H9 (cell line): ENCODE results near the gene GCK. TPM values are rescaled to one million over a fixed set of nuclear protein-coding genes. Genes with fewer than 3 reads are reported as not detected.

Experiments
- DNase-seq: peaks from one replicate; pipeline ENCODE4 v3.0.0-alpha.2; 2017
- H2AFZ ChIP-seq: one replicate; pipeline ENCODE4 v1.6.1; 2013; ENCODE audit warnings: mild to moderate bottlenecking, low read length, control low read depth, moderate library complexity
- H2AK5ac ChIP-seq: 2 replicates; pipeline ENCODE4 v1.6.1; 2013; ENCODE audit warnings: low read length, control low read depth, mixed read lengths; ENCODE audit not compliant: insufficient read length
- H2BK120ac ChIP-seq: one replicate; pipeline ENCODE4 v1.6.1; 2013; ENCODE audit warnings: low read depth, mild to moderate bottlenecking, low read length, control low read depth, inconsistent platforms; ENCODE audit not compliant: poor library complexity, severe bottlenecking
- H2BK12ac ChIP-seq: 2 replicates; pipeline ENCODE4 v1.6.1; 2013; ENCODE audit warnings: low read length, control low read depth, mixed read lengths, low read depth; ENCODE audit not compliant: insufficient read length
- H2BK15ac ChIP-seq: 2 replicates; pipeline ENCODE4 v1.6.1; 2013; ENCODE audit warnings: low read depth, low read length, control low read depth
- H2BK20ac ChIP-seq: one replicate; pipeline ENCODE4 v1.6.1; 2013; ENCODE audit warnings: low read depth, mild to moderate bottlenecking, low read length, control low read depth, inconsistent platforms; ENCODE audit not compliant: poor library complexity, severe bottlenecking
- H2BK5ac ChIP-seq: 2 replicates; pipeline ENCODE4 v1.6.1; 2013; ENCODE audit warnings: low read length, control low read depth, mixed read lengths; ENCODE audit not compliant: insufficient read length
- H3K14ac ChIP-seq: 2 replicates; pipeline ENCODE4 v1.6.1; 2013; ENCODE audit warnings: low read length, control low read depth; ENCODE audit not compliant: insufficient read depth
- H3K18ac ChIP-seq: 2 replicates; pipeline ENCODE4 v1.6.1; 2013; ENCODE audit warnings: low read depth, mild to moderate bottlenecking, mixed read lengths, low read length, control low read depth; ENCODE audit not compliant: insufficient read length
- H3K23ac ChIP-seq: 2 replicates; pipeline ENCODE4 v1.6.1; 2013; ENCODE audit warnings: low read length, control low read depth, mixed read lengths, low read depth; ENCODE audit not compliant: insufficient read length
- H3K23me2 ChIP-seq: 2 replicates; pipeline ENCODE4 v1.6.1; 2013; ENCODE audit warnings: low read depth, mild to moderate bottlenecking, mixed read lengths, low read length, control low read depth; ENCODE audit not compliant: insufficient read length, poor library complexity, severe bottlenecking
- H3K27ac ChIP-seq: 2 replicates; pipeline ENCODE4 v1.5.1; 2013; ENCODE audit warnings: low read length, control low read depth, mixed read lengths, low read depth; ENCODE audit not compliant: insufficient read length
- H3K27me3 ChIP-seq: 2 replicates; pipeline ENCODE4 v1.6.1; 2013; ENCODE audit warnings: low read length, control low read depth, inconsistent platforms; ENCODE audit not compliant: insufficient read depth
- H3K4ac ChIP-seq: 2 replicates; pipeline ENCODE4 v1.6.1; 2013; ENCODE audit warnings: low read depth, mild to moderate bottlenecking, control low read depth, inconsistent platforms, low read length, moderate library complexity
- H3K4me1 ChIP-seq: 2 replicates; pipeline ENCODE4 v1.6.1; 2013; ENCODE audit warnings: low read length, control low read depth, inconsistent platforms; ENCODE audit not compliant: insufficient read depth
- H3K4me2 ChIP-seq: 2 replicates; pipeline ENCODE4 v1.6.1; 2013; ENCODE audit warnings: low read length, control low read depth, mixed read lengths; ENCODE audit not compliant: insufficient read length, insufficient read depth
- H3K56ac ChIP-seq: 2 replicates; pipeline ENCODE4 v1.6.1; 2013; ENCODE audit warnings: low read depth, mild to moderate bottlenecking, mixed read lengths, low read length, control low read depth; ENCODE audit not compliant: insufficient read length
- H3K79me1 ChIP-seq: 2 replicates; pipeline ENCODE4 v1.6.1; 2013; ENCODE audit warnings: low read depth, mild to moderate bottlenecking, moderate library complexity, low read length, control low read depth, inconsistent platforms; ENCODE audit not compliant: insufficient read depth, poor library complexity, severe bottlenecking
- H3K79me2 ChIP-seq: 2 replicates; pipeline ENCODE4 v1.6.1; 2013; ENCODE audit warnings: low read length, control low read depth, inconsistent platforms; ENCODE audit not compliant: insufficient read depth
- H3K9ac ChIP-seq: 2 replicates; pipeline ENCODE4 v1.6.1; 2013; ENCODE audit warnings: low read length, control low read depth, mixed read lengths; ENCODE audit not compliant: insufficient read length; ENCODE audit errors: extremely low read depth
- H3K9me3 ChIP-seq: one replicate; pipeline ENCODE4 v1.6.1; 2013; ENCODE audit warnings: low read depth, low read length, inconsistent platforms; ENCODE audit not compliant: control insufficient read depth
- H3T11ph ChIP-seq: one replicate; pipeline ENCODE4 v1.6.1; 2013; ENCODE audit warnings: mild to moderate bottlenecking, low read length, control low read depth, inconsistent platforms
- H4K20me1 ChIP-seq: one replicate; pipeline ENCODE4 v1.6.1; 2013; ENCODE audit not compliant: control insufficient read depth, insufficient read length, insufficient read depth
- H4K5ac ChIP-seq: 2 replicates; pipeline ENCODE4 v1.6.1; 2013; ENCODE audit warnings: low read depth, mild to moderate bottlenecking, mixed read lengths, low read length, control low read depth; ENCODE audit not compliant: insufficient read length
- H4K8ac ChIP-seq: replicated peaks from 2 replicates; pipeline ENCODE4 v1.6.1; 2013; ENCODE audit warnings: low read length, control low read depth, mixed read lengths, low read depth; ENCODE audit not compliant: insufficient read length
- H4K91ac ChIP-seq: 2 replicates; pipeline ENCODE4 v1.6.1; 2013; ENCODE audit warnings: low read depth, mild to moderate bottlenecking, moderate library complexity, mixed read lengths, low read length, control low read depth; ENCODE audit not compliant: insufficient read length
- H3K27ac Mint-ChIP-seq, 3 experiments: 2 replicates in 2 of 3; 3 replicates in 1 of 3; pipeline ENCODE4 v1.8.0; 2020 to 2021; ENCODE audit warnings: mixed read lengths in 3 of 3, mild to moderate bottlenecking in 1 of 3, moderate library complexity in 1 of 3
- H3K27me3 Mint-ChIP-seq: 2 replicates; pipeline ENCODE4 v1.8.0; 2021; ENCODE audit warnings: low read depth, mild to moderate bottlenecking, moderate library complexity, mixed read lengths
- H3K36me3 Mint-ChIP-seq, 3 experiments: 2 replicates in 2 of 3; 3 replicates in 1 of 3; pipeline ENCODE4 v1.8.0; 2020 to 2021; ENCODE audit warnings: low read depth in 3 of 3, mixed read lengths in 3 of 3; ENCODE audit not compliant: insufficient read depth in 1 of 3
- H3K4me1 Mint-ChIP-seq, 2 experiments: 2 replicates each; pipeline ENCODE4 v1.8.0; 2020; ENCODE audit warnings: mixed read lengths in 2 of 2
- H3K4me3 Mint-ChIP-seq, 2 experiments: 2 replicates in 1 of 2; 3 replicates in 1 of 2; pipeline ENCODE4 v1.8.0; 2020 to 2021; ENCODE audit warnings: mild to moderate bottlenecking in 2 of 2, mixed read lengths in 2 of 2, moderate library complexity in 1 of 2
- H3K9me3 Mint-ChIP-seq, 2 experiments: 2 replicates in 1 of 2; 3 replicates in 1 of 2; pipeline ENCODE4 v1.8.0; 2020; ENCODE audit warnings: mild to moderate bottlenecking in 2 of 2, mixed read lengths in 2 of 2, moderate library complexity in 1 of 2
- WGBS: extraction: QIAGEN DNeasy Blood & Tissue Kit; methylation state at CpG from one replicate; pipeline ENCODE4 v1.1.7; 2013; ENCODE audit warnings: missing lambda C conversion rate, low lambda C conversion rate, mixed read lengths; ENCODE audit not compliant: insufficient read length; ENCODE audit errors: extremely low coverage; 5-methylcytosine and 5-hydroxymethylcytosine counted together
- total RNA-seq: library from RNA; stranded (reverse); gene quantifications from 2 replicates; pipeline ENCODE4 v1.2.1, GENCODE V29; 2021
- TF ChIP-seq, protein P1 (sequence below): fragments of 200-600 bp; sonication (generic); conservative IDR thresholded peaks from 3 replicates; pipeline ENCODE4 v1.8.0; 2021; ENCODE audit warnings: antibody characterized with exemption, mild to moderate bottlenecking

GCK gene
- total RNA-seq, 1 experiment from 2014 or later, result 0.98 TPM

DNA sequence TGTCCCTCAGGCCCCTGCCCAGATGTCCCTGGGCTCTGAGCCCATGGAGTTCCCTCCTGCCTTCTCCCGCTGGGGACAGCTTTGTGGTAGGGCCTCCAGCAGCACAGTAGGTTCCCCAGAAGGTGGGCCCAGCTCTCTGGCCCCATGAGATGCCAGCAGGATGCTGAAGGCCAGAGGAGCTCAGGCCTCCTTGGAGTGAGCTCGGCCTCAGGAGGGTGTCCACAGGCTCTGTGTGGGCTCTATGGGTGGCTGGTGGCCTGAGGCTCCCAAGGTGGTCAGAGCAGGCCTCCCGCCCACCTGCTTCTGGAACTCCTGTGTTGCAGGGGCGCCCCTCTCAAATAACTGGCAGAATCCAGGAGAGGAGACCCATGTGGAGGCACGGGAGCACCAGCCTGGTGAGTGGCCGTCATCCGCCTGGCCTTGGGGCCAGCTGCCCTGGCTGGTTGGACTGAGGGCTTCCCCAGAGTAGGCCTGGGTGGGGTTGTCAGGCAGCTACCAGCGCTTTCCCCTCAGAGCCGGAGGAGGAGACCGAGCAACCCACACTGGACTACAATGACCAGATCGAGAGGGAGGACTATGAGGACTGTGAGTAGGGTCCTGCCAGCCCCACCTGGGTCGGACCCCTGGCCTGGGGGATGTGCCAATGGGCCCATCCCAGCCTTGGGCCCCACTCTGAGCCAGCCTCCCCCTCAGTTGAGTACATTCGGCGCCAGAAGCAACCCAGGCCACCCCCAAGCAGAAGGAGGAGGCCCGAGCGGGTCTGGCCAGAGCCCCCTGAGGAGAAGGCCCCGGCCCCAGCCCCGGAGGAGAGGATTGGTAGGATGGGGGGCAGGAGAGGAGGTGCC lies 81.9 kb downstream of the GCK start:
- Histone ChIP-seq H2AFZ (no peak overlapping the region), H3K23me2 (peaks cover 10% of the 10 kb centered on the region), H2BK15ac (no peak overlapping the region), H3K18ac (no peak overlapping the region), H3K27me3 (no peaks in the 10 kb centered on the region; the same call in 1 of the 2 replicates), H3K9me3 (no peaks in the 10 kb centered on the region), H2BK12ac (no peak overlapping the region), H3K9ac (no peak overlapping the region), H4K8ac (no peak overlapping the region), H3K4ac (no peak overlapping the region), H3K79me2 (no peaks in the 10 kb centered on the region), H3K79me1 (no peaks in the 10 kb centered on the region), H2BK5ac (no peak overlapping the region), H3K14ac (no peak overlapping the region), H2AK5ac (no peak overlapping the region), H3K23ac (no peak overlapping the region), H4K91ac (no peak overlapping the region), H4K20me1 (no peaks in the 10 kb centered on the region), H2BK120ac (no peak overlapping the region), H4K5ac (no peak overlapping the region), H3K56ac (no peak overlapping the region), H3K4me2 (no peak overlapping the region), H3K27ac (no peak overlapping the region), H2BK20ac (no peak overlapping the region), H3K4me1 (no peaks in the 10 kb centered on the region; the same call in 1 of the 2 replicates), H3T11ph (no peak overlapping the region)
- Mint-ChIP-seq H3K27ac (no peak overlapping the region; a peak in 1 of 7 replicates), H3K36me3 (peaks cover 2 to 14% (median 12%) of the 10 kb centered on the region in 3 experiments), H3K9me3 (no peaks in the 10 kb centered on the region), H3K4me3 (no peak overlapping the region), H3K4me1 (peaks cover 11 to 17% of the 10 kb centered on the region in 2 experiments), H3K27me3 (peaks cover 24% of the 10 kb centered on the region)
- DNase-seq, result no peak
- WGBS, result no CpG with 5 or more reads among the region's 18 CpGs
- TF ChIP-seq, protein P1, sequence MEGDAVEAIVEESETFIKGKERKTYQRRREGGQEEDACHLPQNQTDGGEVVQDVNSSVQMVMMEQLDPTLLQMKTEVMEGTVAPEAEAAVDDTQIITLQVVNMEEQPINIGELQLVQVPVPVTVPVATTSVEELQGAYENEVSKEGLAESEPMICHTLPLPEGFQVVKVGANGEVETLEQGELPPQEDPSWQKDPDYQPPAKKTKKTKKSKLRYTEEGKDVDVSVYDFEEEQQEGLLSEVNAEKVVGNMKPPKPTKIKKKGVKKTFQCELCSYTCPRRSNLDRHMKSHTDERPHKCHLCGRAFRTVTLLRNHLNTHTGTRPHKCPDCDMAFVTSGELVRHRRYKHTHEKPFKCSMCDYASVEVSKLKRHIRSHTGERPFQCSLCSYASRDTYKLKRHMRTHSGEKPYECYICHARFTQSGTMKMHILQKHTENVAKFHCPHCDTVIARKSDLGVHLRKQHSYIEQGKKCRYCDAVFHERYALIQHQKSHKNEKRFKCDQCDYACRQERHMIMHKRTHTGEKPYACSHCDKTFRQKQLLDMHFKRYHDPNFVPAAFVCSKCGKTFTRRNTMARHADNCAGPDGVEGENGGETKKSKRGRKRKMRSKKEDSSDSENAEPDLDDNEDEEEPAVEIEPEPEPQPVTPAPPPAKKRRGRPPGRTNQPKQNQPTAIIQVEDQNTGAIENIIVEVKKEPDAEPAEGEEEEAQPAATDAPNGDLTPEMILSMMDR, result no peak
